Measurements from ENCODE around the gene MFNG.

MFNG gene

GRCh38 chr22:37516456-37516855 lies 30.3 kb upstream of the MFNG start:
- no peaks in the 10 kb centered on the region for H4K20me1 ChIP-seq (ENCODE audit: insufficient read depth, low read length, poor library complexity, severe bottlenecking)
- H3K36me3 ChIP-seq (ENCODE audit: insufficient read depth, low read length): no peaks in the 10 kb centered on the region
- H3K4me2 ChIP-seq (ENCODE audit: low read depth, low read length, poor library complexity, severe bottlenecking): no peak overlapping the region
- no peak overlapping the region for H3K9ac ChIP-seq (ENCODE audit: low read depth, low read length, poor library complexity, severe bottlenecking)
- H3K27me3 ChIP-seq (ENCODE audit: insufficient read depth, low read length, poor library complexity, severe bottlenecking): no peaks in the 10 kb centered on the region
- no peaks in the 10 kb centered on the region for H3K79me2 ChIP-seq (ENCODE audit: insufficient read depth, low read length)
- TF ChIP-seq CTCF (conservative IDR thresholded peaks at IDR 0.05; ENCODE audit: low read length) (no peak), EZH2phosphoT487 (IDR thresholded peaks at IDR 0.05; ENCODE audit: borderline replicate concordance) (no peak)
- H3F3A ChIP-seq (ENCODE audit: low read depth): no peaks in the 10 kb centered on the region
- no peak overlapping the region for H2AFZ ChIP-seq (ENCODE audit: low read length)
- H3K4me1 ChIP-seq (ENCODE audit: insufficient read depth, low read length, poor library complexity, severe bottlenecking): no peaks in the 10 kb centered on the region
- H3K9me2 ChIP-seq (replicated peaks; ENCODE audit: low read depth, low read length): no peaks in the 10 kb centered on the region
- H3K4me3 ChIP-seq (ENCODE audit: low read length, poor library complexity, severe bottlenecking): no peak overlapping the region
- no peaks in the 10 kb centered on the region for H3K9me3 ChIP-seq (ENCODE audit: insufficient read depth, low read depth, low read length)

- H3K9me3 ChIP-seq (ENCODE audit: insufficient read depth, low read depth, low read length): no peaks in the 10 kb centered on the region
- H4K20me1 ChIP-seq (ENCODE audit: insufficient read depth, low read length, poor library complexity, severe bottlenecking): no peaks in the 10 kb centered on the region
- no peaks in the 10 kb centered on the region for H3K36me3 ChIP-seq (ENCODE audit: insufficient read depth, low read length)
- no peak overlapping the region for H3K9ac ChIP-seq (ENCODE audit: low read depth, low read length, poor library complexity, severe bottlenecking)
- no peaks in the 10 kb centered on the region for H3K4me1 ChIP-seq (ENCODE audit: insufficient read depth, low read length, poor library complexity, severe bottlenecking)
- no peak overlapping the region for H2AFZ ChIP-seq (ENCODE audit: low read length)
- H3K4me3 ChIP-seq (ENCODE audit: low read length, poor library complexity, severe bottlenecking): no peak overlapping the region
- TF ChIP-seq CTCF (conservative IDR thresholded peaks at IDR 0.05; ENCODE audit: low read length) (no peak), EZH2phosphoT487 (IDR thresholded peaks at IDR 0.05; ENCODE audit: borderline replicate concordance) (no peak)
- H3K79me2 ChIP-seq (ENCODE audit: insufficient read depth, low read length): no peaks in the 10 kb centered on the region
- H3K27me3 ChIP-seq (ENCODE audit: insufficient read depth, low read length, poor library complexity, severe bottlenecking): no peaks in the 10 kb centered on the region
- no peaks in the 10 kb centered on the region for H3F3A ChIP-seq (ENCODE audit: low read depth)
- H3K4me2 ChIP-seq (ENCODE audit: low read depth, low read length, poor library complexity, severe bottlenecking): no peak overlapping the region
- no peaks in the 10 kb centered on the region for H3K9me2 ChIP-seq (replicated peaks; ENCODE audit: low read depth, low read length)
Observed at GRCh38 chr22:37515901-37516300, 29.7 kb upstream of the MFNG start.

GRCh38 chr22:37514526-37515051 lies 28.4 kb upstream of the MFNG start:
- no peaks in the 10 kb centered on the region for H3F3A ChIP-seq (ENCODE audit: low read depth)
- no peaks in the 10 kb centered on the region for H3K79me2 ChIP-seq (ENCODE audit: insufficient read depth, low read length)
- no peak overlapping the region for H2AFZ ChIP-seq (ENCODE audit: low read length)
- no peak overlapping the region for H3K9ac ChIP-seq (ENCODE audit: low read depth, low read length, poor library complexity, severe bottlenecking)
- no peaks in the 10 kb centered on the region for H3K4me1 ChIP-seq (ENCODE audit: insufficient read depth, low read length, poor library complexity, severe bottlenecking)
- H3K9me2 ChIP-seq (replicated peaks; ENCODE audit: low read depth, low read length): no peaks in the 10 kb centered on the region
- no peaks in the 10 kb centered on the region for H3K36me3 ChIP-seq (ENCODE audit: insufficient read depth, low read length)
- H3K4me3 ChIP-seq (ENCODE audit: low read length, poor library complexity, severe bottlenecking): no peak overlapping the region
- no peak overlapping the region for H3K4me2 ChIP-seq (ENCODE audit: low read depth, low read length, poor library complexity, severe bottlenecking)
- H3K9me3 ChIP-seq (ENCODE audit: insufficient read depth, low read depth, low read length): no peaks in the 10 kb centered on the region
- H3K27me3 ChIP-seq (ENCODE audit: insufficient read depth, low read length, poor library complexity, severe bottlenecking): no peaks in the 10 kb centered on the region
- TF ChIP-seq CTCF (conservative IDR thresholded peaks at IDR 0.05; ENCODE audit: low read length) (no peak), EZH2phosphoT487 (IDR thresholded peaks at IDR 0.05; ENCODE audit: borderline replicate concordance) (no peak)
- no peaks in the 10 kb centered on the region for H4K20me1 ChIP-seq (ENCODE audit: insufficient read depth, low read length, poor library complexity, severe bottlenecking)

All from Loucy (cell line).